ENCODE data around the gene CCDC190. TPM values are rescaled to one million over a fixed set of nuclear protein-coding genes. Genes with fewer than 3 reads are reported as not detected.
A peak's percentile ranks its signal among the peaks of the same experiment; 100 is the strongest.

CCDC190 gene
- total and polyA plus RNA-seq, 2 of the 8 experiments (the other 6 are each of a cell fraction or from before 2014, with no cell fraction given) = not detected

- no peaks in the 10 kb centered on the region for H3K9me3 ChIP-seq (ENCODE audit: insufficient read depth in 2 of 2, low read depth in 1 of 2, low read length in 1 of 2)
- 0 out of 2 replicates have a peak overlapping the region, but pooled peaks have one; percentile 21 for H2AFZ ChIP-seq (ENCODE audit: low read length)
- FAIRE-seq (no peak), DNase-seq (ENCODE audit: low read depth in 1 of 2, low spot score in 2 of 2) (no peak)
- no peak overlapping the region for H3K4me2 ChIP-seq (ENCODE audit: insufficient read depth in 1 of 2, low read depth in 2 of 2, low read length in 2 of 2)
- no peak overlapping the region for H3K18ac ChIP-seq (ENCODE audit: extremely low read depth, low read length)
- 88% methylated on average over 4 of the region's 4 CpGs; no CpG with 5 or more reads in 1 of the 2 experiments for WGBS, 2 experiments (ENCODE audit: extremely low coverage in 1 of 2, insufficient coverage in 1 of 2, insufficient read length in 1 of 2, insufficient replicate concordance in 2 of 2, low coverage in 1 of 2, low lambda C conversion rate in 2 of 2, missing lambda C conversion rate in 1 of 2)
- no peaks in the 10 kb centered on the region for H3K27me3 ChIP-seq (replicated peaks in 1 of 4; ENCODE audit: control insufficient read depth in 3 of 4, extremely low read depth in 1 of 4, insufficient read depth in 3 of 4, low read length in 3 of 4)
- H4K20me1 ChIP-seq (replicated peaks in 1 of 2; ENCODE audit: control insufficient read depth in 1 of 2, insufficient read depth in 2 of 2, low read length in 2 of 2) = no peaks in the 10 kb centered on the region
- no peak overlapping the region for H2BK5ac ChIP-seq (ENCODE audit: low read depth, low read length)
- ChIA-PET CTCF (ENCODE audit: partially characterized antibody) (interaction anchor here (0.6 kb wide), 1 partner anchor 55 kb away, joined by 4 read pairs; no protein-coding TSS in a partner anchor), POLR2A (ENCODE audit: partially characterized antibody) (no interaction called here)
- no peak overlapping the region for H3K4ac ChIP-seq (replicated peaks; ENCODE audit: insufficient read length, low read depth, low read length)
- no peak overlapping the region for H4K91ac ChIP-seq (replicated peaks; ENCODE audit: insufficient read length, low read length)
- H3K27ac ChIP-seq (ENCODE audit: low read depth, low read length) = no peak overlapping the region
- no peak overlapping the region for H4K8ac ChIP-seq (ENCODE audit: extremely low read depth, insufficient read depth, low read length)
- no peak overlapping the region for H3K9ac ChIP-seq (replicated peaks in 1 of 4; ENCODE audit: extremely low read depth in 1 of 4, low read depth in 3 of 4, low read length in 3 of 4)
- H3K23ac ChIP-seq (ENCODE audit: insufficient read length) = no peak overlapping the region
- H2AK5ac ChIP-seq (ENCODE audit: low read depth, low read length) = no peak overlapping the region
- H2BK120ac ChIP-seq (replicated peaks; ENCODE audit: low read depth, low read length) = no peak overlapping the region
- no peak overlapping the region for H2BK12ac ChIP-seq (ENCODE audit: low read depth, low read length)
- no peaks in the 10 kb centered on the region for H3K4me1 ChIP-seq (replicated peaks in 1 of 4; ENCODE audit: control insufficient read depth in 3 of 4, insufficient read depth in 4 of 4, low read length in 3 of 4)
- no peak overlapping the region for H3K14ac ChIP-seq (ENCODE audit: insufficient read length)
- H2BK15ac ChIP-seq (ENCODE audit: low read length) = no peak overlapping the region
- no peaks in the 10 kb centered on the region for H3K79me1 ChIP-seq (ENCODE audit: low read depth, low read length)
- no peak overlapping the region for H3K4me3 ChIP-seq (ENCODE audit: extremely low read depth in 1 of 4, insufficient read depth in 2 of 4, low read depth in 3 of 4, low read length in 4 of 4)
- H4K5ac ChIP-seq (ENCODE audit: insufficient read length, low read depth, low read length) = no peak overlapping the region
- no peak overlapping the region for H3K56ac ChIP-seq (replicated peaks; ENCODE audit: insufficient read length, low read depth, low read length)
- no peaks in the 10 kb centered on the region for H3K36me3 ChIP-seq (ENCODE audit: control insufficient read depth in 2 of 4, insufficient read depth in 4 of 4, low read length in 3 of 4)
- no peaks in the 10 kb centered on the region for H3K79me2 ChIP-seq (ENCODE audit: control insufficient read depth in 1 of 2, insufficient read depth in 2 of 2, low read length in 2 of 2)
- no peaks in the 10 kb centered on the region; the same call in 1 of the 2 replicates for H3K23me2 ChIP-seq (ENCODE audit: low read depth, low read length)
- H2BK20ac ChIP-seq (ENCODE audit: low read length) = no peak overlapping the region
- TF ChIP-seq CREB1 (IDR thresholded peaks at IDR 0.05) = no peak
- TF ChIP-seq CTBP2 (IDR thresholded peaks at IDR 0.05; ENCODE audit: borderline replicate concordance, insufficient read depth, insufficient read length, low read length) = no peak
- no peak for TF ChIP-seq NANOG (IDR thresholded peaks at IDR 0.05; ENCODE audit: insufficient read depth, low read depth, low read length, poor library complexity, severe bottlenecking)
- TF ChIP-seq CBX8 (IDR thresholded peaks at IDR 0.05; ENCODE audit: borderline replicate concordance, low read depth, low read length) = no peak
- no peak for TF ChIP-seq POLR2A (IDR thresholded peaks at IDR 0.05; ENCODE audit: control extremely low read depth in 1 of 2, low read depth in 2 of 2, low read length in 2 of 2)
- no peak for TF ChIP-seq GABPA (IDR thresholded peaks at IDR 0.05; ENCODE audit: borderline replicate concordance, insufficient read depth, low read length)
- no peak for TF ChIP-seq TBP (IDR thresholded peaks at IDR 0.05; ENCODE audit: low read depth, low read length)
- no peak for TF ChIP-seq YY1 (IDR thresholded peaks at IDR 0.05; ENCODE audit: low read depth, low read length)
- TF ChIP-seq EP300 (IDR thresholded peaks at IDR 0.05; ENCODE audit: borderline replicate concordance in 1 of 2, low read depth in 2 of 2, low read length in 2 of 2) = no peak
- no peak for TF ChIP-seq EGR1 (IDR thresholded peaks at IDR 0.05; ENCODE audit: borderline replicate concordance, low read depth, low read length)
- TF ChIP-seq KDM1A (IDR thresholded peaks at IDR 0.05; ENCODE audit: borderline replicate concordance, low read length) = no peak
- TF ChIP-seq E2F6 (IDR thresholded peaks at IDR 0.05) = no peak
- no peak for TF ChIP-seq MAX (IDR thresholded peaks at IDR 0.05)
- no peak for TF ChIP-seq SP1 (IDR thresholded peaks at IDR 0.05; ENCODE audit: low read depth, low read length)
These were observed 42.3 kb upstream of the CCDC190 start for GRCh38 chr1:162903246-162903645.
